RPMI8226 (cell line): ENCODE measurements around the gene PRDM16.

Experiments
- DNase-seq: peaks from one replicate; pipeline ENCODE4 v3.0.0-alpha.2; 2015

PRDM16 gene

DNA sequence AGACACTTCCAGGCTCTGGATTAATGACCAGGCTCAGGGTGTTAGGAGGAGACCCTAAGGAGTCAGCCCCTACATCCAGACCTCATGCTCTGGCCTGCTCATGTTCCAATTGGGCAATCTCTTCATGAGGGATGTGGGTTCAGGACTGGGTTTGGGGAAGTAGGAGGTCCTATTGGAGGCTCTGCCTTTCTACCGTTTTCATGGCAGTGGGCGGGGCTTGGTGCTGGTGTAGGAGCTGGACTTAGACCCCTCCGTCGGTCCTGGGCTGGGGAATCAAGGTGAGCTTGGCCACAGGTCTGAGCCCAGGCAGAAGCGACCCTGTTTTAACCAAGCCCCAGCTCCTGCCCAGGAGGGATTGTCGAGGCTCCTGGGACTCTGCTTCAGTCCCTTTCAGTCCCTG is 123.4 kb downstream of the PRDM16 start:
- DNase-seq, result no peak

DNA sequence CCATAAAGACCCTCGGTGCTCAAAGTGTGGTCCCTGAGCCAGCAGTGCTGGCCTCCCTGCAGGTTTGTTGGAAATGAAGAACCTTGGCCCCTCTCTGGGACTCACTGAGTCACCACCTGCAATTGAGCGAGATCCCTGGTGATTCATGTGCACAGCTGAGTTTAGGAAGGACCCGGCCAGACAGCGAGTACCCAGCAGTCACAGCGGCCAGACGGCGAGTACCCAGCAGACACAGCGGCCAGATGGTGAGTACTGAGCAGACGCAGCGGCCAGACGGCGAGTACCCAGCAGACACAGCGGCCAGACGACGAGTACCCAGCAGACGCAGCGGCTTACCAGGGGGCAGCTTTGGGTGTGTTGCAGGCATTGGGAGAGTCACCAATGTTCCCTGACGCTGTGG is 123.8 kb downstream of the PRDM16 start:
- peak; percentile 66 for DNase-seq

DNA sequence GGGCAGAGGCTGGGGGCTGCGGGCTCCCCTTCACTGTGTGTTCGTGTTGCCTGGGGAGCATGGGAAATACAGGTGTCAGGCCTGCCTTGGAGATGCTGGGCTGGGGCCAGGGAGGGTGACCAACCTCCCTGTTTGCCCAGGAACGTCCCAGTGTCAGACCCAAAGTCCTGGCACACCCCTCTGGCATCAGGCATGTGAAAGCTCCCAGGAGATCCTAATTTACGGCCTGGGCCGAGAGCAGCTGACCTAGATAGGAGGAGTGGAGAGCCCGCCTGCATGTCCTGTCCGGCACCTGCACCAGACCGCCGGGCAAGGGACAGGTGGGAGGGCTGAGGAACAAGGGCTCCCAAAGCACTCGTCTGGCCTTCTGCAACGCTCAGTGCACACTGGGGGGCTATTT is 124.8 kb downstream of the PRDM16 start:
- no peak for DNase-seq

DNA sequence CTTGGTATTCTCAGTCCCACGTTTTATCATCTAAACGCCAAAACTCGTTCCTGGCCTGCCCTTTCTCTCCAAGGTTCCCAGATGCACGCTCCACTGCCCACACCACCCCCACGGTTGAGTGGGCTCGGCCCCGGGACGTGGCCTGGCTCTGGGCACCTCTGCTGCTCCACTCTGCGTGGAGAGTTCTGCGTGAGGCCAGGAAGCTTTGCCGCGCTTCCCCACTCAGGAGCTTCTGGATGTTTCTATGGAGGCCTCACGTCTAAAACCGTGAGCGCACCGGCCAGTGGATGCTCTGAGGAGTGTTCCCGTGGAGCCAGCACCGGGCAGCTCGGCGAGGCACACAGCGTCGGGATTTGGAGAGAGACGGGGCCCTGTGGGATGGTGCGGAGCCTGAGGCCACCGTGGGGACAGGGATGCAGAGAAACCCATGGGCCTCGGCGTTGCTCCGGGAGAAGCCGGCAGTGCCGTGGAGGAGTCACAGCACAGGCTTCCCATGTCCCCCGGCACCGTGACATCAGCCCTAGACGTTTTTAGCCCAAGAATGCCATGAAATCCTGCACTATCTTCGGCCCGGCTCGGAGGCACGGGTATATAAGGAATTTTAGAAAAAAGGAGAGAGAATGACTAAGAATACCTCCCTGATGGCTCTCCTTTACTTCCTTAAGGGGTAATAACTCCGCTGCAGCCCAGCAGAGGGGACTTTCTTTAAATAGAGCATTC is 125.9 kb downstream of the PRDM16 start:
- no peak for DNase-seq

DNA sequence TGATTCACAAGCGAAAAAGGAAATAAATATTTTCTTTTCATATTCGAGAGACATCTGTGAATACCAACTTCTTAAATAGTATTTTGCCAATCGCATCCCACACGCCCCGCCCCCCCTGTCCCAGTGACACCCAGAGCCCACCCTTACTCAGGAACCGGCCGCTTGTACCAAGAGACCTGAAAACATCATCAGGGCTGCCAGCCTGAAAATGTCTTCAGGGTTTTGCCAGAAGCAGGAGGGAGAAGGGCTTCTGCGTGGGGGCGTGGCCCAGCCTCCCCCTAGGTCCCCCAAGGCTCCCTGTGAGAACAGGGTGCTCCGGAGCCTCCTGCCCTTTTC is 126.4 kb downstream of the PRDM16 start:
- no peak for DNase-seq

DNA sequence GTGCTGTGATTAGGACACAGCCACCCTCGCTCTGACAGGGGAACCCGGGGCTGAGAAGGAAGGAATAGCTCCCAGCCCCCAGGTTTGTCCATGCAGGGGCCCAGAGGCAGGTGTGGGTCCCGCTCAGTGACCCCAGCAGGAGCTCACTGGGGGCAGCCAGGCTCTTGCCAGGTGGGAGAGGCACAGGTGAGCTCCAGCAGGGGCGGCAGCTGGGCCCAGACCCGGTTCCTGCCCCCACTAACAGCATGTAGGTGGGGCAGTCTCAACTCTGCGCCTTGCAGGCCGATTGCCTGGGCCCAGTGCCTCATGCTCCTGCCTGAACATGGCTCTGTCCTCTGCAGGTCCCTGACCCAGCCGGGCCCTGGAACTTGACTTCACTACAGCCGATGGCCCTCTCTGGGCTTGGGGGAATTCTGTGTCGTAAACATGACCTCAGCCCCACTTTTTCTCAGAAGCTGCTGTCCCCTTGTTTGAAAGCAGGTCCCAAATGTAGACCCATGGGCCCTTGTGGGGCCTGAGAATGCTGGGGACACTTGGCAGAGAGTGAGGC is 127.0 kb downstream of the PRDM16 start:
- DNase-seq, result no peak

DNA sequence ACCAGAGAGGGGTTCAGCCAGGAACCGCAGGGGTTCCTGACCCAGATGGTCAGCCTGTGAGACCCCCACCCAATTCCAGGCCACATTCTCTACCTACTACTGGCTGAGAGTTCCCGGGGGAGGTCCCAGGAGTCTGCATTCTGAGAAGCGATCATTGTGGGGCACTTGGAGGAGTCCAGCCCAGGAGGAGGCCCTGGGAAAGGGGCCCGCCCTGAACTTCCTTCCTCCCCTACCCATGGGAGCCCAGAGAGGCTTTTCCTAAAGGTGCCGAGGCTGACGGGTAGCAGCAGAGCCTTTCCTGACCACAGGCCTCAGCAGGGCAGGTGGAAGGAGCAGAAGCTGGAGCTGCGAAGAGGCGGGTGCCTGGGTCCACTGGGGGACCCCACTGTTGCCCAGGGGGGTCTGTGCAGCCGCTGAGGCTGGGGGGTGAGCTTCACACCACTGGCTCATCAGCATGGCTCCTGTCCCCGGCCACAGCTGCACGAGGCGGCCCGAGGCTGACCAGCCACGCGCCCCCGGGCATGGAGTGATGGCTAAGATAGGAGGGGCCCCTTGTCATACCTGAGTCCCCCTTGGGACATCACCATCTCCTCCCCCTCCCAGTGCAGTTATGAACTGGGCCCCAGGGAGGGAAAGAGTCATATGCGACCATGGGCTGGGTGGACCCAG is 127.7 kb downstream of the PRDM16 start:
- no peak for DNase-seq

DNA sequence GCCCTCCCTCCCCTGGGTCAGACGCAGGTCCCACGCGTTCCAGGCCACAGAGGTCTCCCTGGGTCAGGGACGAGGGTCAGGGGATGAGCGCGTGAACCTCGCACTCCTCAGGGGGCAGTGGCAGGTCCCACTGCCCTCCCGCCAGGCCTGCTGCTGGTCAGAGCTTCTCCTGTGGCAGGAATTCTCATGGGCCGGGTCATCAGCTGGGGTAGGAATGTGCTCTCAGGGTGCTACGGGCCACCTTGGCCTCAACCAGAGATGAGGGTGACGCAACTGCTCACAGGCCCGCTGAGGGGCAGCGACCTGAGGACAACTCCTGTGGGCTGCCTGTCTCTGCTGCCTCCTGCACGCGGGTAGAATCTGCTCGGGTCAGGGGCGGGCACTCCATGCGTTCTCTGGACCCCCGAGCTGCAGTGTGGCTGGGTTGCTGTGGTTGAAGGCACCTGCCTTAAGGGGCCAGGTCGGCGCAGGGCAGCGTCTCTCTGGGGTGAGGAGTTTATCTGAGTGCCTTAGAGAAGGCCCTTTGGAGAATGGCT is 128.8 kb downstream of the PRDM16 start:
- no peak for DNase-seq

DNA sequence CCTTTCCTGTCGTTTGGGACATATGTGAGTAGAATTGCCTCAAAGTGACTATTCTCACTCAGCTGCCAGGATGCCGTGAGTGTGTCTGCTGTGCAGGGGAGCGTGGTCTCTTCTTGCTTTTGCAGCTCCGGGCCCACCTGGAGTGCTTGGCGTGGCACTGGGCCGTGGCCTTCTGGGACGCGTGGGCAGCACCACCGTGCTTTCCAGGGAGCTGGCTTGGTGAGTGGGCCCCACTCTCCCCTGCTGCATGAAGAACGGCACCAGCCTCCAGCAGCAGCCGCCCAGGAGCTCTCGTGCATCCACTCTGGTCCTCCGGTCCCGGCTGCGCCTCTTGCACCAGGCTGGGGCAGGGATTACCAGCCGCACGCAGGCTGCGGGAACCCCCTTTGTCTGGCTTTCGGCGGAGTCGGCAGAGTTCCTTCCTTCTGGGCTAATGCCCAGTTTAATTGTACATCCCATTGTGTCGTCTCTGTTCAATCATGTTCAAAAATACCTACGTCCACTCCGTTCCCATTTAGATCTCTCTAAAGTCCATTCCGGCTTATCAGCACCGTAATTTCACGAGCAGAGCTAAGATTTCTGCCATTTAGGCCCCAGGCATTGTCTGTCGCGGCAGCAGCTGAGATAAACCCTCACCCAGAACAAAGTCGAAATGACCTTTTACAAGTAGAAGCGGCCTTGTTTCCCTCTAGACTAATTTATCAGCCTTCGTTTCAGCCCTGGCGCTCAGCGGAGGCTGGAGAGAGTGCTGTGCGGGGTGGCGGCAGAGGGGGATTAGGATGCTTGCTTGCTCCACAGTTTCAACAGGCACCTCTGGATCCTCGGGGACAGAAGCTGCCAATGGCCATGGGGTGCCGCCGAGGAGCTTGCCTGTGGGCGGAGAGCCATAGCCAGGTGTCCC is 129.6 kb downstream of the PRDM16 start:
- DNase-seq, result no peak

DNA sequence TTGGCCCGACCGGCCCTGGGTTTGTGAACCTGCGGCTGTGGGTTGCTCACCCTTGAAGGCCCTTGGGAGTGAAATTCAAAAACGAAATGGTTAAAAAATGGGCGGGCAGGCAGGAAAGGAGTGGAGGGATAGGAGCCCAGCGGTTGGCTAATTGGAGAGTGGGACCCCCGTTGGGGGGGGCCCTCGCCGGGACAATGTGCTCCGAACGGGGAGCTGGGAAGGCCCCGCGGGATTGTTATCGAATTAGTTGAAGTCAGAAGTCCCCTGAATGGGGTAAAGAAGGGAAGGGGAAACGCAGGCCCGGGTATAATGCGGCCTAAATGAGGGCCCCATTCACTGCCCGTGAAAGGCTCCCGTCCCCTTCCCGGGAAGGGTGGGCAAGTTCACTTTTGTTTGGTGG is 135.7 kb downstream of the PRDM16 start:
- DNase-seq, result no peak

DNA sequence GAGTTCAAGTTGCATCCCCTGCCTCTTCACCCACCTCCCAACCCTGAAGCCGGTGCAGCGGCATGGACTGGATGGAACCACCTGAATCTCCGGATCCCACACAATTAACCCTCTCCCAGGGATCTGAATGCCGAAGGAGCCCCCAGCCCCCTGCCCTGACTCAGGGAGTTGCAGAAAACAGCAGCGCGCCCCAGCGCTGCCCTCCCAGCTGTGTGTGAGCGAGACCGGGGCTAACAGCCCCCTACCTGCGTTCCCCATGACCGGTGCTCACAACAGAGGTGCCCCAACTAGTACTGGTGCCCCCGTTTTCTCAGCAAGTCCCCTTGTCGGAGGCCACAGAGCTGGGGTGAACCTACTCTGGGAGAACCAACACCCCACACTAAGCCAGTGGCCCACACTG is 136.8 kb downstream of the PRDM16 start:
- no peak for DNase-seq

DNA sequence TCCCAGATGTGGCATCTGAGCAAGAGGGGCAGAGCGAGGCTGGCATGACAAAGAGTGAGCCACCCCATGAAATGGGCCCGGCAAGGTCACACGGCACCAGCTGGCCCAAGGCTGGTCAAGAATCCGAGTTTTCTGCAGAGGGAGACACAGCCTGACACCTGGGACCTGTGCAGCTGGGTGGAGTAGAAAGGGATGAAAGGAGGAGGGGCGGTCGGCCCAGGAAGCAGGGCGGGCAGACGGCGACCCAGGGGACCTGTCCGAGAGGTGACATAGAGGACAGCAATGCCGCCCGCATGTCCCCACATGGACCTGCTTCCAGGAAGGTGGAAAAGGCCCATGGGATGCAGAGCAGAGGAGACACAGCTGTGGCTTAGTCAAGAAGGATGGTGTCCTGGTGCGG is 137.7 kb downstream of the PRDM16 start:
- no peak for DNase-seq

DNA sequence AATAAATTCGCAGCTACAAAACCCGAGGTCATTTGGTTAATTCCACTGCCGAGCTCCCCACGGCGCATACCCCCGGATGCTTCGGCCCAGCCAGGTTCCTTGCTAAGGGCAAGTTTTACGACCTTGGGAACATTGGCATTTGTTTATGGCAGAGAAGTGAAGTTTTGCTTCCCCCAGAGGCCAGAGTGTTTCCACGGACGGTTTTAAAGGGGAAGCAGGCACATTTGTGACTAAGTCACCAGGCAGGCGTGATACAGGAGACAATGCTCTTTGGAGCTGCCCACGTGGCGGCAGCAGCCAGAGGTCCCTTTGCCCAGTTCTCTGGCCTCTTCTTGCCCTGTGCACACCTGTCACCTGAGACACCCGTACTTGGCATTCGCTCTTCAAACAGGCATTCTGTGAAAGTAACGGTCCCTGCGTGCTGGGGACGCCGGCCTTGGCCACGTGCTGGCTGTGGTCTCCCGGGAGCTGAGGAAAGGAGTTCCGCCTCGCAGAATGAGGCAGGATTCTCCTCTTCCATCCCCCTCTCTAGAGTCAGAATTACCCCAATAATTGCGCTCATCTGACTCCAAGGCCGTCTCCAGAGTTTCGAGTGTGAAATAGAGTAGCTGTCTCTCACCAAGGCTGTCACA is 138.3 kb downstream of the PRDM16 start:
- peak; percentile 63 for DNase-seq

DNA sequence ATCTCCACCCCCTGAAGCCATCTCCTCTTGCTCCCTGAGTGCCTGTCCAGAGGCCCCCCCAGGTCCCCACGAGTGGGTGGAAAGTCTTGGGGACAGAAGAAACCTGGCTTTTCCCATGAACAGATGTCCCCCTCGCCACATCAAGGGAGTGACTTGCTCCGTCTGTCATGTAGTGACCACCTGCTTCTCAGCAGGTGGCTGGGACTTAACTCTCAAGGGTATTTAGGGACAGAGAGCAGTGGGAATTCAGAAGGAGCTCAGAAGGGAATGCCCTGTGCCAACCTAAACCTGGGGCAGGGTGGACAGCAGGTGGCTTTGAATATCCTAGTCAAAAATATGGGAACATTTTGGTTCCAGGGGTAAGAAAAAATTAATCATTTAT is 139.8 kb downstream of the PRDM16 start:
- no peak for DNase-seq

DNA sequence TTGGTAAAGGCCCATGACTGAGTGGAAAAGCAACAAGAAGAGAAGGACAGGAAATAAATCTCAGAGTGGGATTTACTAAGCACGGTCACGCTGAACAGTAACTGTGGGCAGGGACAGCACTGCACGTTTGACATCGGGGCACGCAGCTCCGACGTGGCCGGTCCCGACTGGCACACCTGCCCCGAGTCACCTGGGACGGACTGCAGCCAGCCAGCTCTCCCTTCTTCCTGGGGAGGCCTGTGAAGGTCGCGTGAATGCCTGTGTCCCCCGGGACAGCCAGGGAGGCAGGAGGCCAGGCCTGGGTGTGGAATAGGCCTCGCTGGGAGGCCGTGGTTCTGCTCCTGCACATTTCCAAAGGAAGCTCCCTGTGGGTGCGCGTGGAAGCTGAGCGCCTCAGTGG is 140.2 kb downstream of the PRDM16 start:
- DNase-seq, result no peak

DNA sequence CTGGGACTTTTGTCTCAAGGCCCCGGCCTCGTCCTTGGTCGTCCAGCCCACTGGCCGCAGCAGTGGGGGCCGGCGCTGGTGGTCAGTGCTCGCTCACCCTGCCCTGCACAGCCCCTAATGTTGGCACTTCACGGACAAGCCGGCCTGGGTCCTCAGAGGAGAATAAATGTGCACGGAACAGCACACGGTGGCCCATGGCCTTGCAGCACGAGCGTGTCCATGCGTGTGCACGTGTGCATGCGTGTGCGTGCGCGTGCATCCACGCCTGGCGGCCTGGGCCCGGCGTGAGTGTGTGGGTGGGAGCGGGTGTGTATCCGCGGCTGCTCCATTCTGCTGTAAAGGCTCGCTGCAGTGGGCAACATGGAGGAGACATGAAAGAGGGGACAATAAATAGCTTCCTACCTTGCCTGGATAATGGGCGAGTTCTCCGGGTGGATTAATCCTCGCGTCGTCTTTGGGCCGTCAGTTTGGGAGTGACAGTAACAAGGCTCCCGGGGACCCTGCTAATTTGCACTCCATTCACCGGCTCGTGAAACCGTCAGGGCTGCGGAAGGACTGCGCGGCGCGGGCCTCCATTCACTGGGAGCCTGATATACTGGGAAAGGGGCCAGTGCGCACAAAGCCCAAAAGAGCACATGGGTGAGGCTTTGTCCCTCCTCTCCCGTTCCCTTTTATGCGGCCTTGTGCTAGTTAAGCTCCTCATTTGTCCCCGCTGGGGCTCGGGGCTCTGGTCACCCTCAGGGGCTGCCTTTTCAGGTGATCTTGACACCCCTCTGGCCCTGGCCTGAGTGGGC is 142.8 kb downstream of the PRDM16 start:
- no peak for DNase-seq

DNA sequence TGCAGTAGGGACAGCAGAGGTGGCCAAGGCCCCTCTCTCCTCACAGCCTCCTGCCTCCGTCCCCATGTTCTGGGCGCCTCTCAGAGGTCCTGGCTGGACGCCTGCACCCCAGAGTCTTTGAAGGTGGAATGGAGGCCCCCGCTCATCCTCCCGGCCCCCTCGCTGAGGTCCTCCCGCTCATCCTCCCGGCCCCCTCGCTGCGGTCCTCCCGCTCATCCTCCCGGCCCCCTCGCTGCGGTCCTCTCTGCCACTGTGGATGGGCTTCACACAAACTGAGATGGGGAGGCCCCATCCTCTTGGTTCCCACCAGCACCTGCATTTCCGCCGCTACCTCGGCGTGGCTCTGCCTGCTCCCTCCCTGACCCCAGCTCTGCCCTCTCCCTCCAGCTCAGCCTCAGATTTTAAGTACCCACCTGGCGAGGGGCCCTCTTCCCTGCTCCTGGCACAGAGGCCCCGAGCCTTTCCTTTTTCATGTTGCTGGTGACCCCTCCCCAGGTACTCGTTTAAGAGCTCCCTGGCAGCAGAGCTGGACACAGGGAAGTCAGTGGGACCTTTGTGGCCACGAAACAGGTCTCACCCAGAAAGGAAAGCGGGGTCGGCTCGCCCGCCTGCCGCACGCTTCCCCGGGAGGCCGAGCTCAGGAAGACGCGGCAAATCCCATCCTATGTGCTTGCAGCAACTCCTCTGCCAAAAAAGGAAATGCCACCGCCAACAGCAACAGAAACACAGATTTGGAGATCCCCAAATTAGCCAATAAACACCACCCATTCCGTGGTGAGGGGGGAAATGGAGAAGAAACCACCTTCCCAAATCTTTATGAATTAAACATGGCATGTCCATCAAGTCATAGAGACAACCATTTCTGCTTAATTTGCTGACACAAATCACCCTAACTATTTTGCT is 143.7 kb downstream of the PRDM16 start:
- no peak for DNase-seq

DNA sequence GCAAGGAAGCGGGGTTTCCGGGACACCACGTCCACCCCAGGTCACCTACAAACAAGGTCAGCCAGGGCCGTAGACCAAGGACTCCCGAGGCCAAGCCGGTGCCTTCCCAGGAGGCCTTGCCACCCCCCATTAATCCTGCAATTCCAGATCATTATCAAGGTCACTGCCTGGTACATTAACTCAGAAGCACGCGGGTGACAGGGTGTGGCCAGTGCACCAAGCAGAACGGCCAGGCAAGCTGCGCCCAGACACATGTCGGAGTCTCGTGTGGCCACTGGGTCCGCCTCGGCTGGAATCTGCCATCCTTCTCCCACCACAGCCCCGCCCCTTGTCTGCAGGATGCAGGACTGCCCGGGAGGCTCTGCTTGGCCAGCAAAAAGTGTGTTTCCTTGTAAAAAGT is 144.7 kb downstream of the PRDM16 start:
- no peak for DNase-seq

DNA sequence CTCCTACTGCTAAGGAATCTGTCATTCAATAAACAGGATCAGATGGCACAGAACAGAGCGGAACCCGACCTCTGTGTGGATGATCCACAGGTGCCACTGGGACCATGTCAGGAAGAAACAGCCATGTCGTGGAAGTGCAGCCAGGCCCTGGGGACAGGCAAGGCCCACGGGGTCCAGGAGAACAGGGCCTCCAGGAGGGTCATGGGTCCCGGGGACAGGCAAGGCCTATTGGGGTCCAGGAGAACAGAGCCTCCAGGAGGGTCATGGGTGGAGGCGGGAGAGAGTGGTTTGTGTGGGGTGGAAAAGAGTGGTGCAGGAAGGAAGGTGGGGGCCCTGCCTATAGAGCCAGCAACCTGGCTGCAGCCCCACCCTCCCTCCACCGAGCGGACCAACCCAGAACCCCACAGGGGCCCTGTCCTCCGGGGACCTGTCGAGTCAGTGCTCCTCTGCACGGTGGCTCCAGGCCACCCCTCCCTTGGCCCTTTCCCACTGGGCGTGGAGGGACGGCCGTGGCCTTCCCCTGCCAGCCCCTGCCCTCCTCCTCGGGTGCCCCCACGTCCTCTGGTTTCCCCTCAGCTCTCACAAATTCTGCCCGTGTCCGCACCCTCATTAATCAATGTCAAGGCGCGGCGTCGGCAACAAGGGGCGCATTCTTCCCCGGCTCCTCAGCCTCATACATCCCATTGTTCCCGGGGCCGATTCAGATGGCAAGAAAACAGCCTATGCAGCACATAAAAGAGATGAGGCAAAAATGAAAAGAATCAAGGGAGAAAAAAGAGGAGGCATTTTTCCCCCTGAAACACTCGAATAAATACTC is 146.4 kb downstream of the PRDM16 start:
- DNase-seq, result no peak

DNA sequence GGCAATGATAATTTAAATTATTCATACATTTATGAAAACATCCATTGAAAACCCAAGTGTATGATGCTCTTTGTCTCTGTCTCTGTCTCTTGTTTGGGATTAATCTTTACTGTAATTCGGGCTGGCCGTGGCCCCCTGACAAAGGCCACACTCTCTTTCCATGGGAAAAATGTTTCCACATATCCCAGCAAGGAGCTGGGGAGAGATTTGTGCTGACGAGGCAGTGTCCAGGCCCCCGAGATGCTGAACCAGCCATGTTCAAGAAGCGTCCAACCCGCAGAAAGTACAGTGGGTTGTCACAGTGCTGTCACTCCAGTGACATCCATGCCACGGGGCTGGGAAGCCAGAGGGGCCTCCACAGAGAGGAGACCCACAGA is 147.0 kb downstream of the PRDM16 start:
- no peak for DNase-seq
